ENCODE results near the gene TRAFD1.
"Not testable (repeated sequence)": the region's sequence is repeated elsewhere in the genome, so short reads cannot be mapped to it uniquely, and the experiment has no call there.

TRAFD1 gene

GRCh38 chr12:112115259-112116045 lies 9.9 kb upstream of the TRAFD1 start:
- no peak for DNase-seq

GRCh38 chr12:112116232-112117060 lies 8.9 kb upstream of the TRAFD1 start:
- peak; percentile 57 for DNase-seq

- DNase-seq, result no peak
These were observed 7.7 kb upstream of the TRAFD1 start for GRCh38 chr12:112117685-112118084.

- DNase-seq, result peak; percentile 78
These were observed 3.4 kb upstream of the TRAFD1 start for GRCh38 chr12:112121780-112122565.

GRCh38 chr12:112122823-112123690 lies 2.3 kb upstream of the TRAFD1 start:
- peak; percentile 33 for DNase-seq

DNA sequence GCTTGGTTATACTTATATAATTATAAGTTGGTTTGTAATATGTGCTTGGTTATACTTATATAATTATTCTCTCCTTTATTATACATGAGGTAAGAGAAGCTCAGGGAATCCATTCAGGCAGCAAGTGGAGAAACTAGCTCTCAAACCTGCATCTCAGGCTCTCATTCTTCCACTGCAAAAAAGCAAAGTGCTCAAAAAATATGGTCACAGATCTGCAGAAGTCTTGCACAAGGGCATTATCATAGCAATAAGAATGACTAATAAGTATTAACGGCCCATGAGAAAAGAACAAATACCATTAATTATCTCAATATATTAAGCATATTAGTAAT lies 476 bp upstream of the TRAFD1 start:
- DNase-seq, result no peak

DNA sequence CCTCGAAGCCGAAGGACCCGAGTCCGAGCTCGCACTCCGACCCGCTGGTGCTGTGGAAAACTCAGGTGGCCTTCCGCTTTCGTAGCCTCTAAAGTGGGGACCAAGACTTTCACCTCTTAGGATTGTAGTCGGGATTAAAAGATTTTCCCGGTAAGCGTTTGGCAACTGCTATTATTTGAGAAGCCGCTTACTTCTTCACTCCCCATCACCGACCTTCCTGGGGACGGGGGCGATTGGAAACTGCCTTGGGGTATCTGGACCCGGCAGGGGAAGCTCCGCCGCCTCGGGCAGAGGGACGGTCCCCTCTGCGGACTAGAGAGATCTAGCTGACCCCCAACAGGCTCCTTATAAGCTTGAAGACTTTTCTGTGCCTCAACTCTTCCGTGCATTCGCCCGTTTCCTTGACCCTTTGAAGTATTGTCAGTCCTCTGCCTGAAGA lies 659 bp downstream of the TRAFD1 start:
- no peak for DNase-seq

GRCh38 chr12:112126911-112127310 lies 1.6 kb downstream of the TRAFD1 start:
- no peak for DNase-seq

DNA sequence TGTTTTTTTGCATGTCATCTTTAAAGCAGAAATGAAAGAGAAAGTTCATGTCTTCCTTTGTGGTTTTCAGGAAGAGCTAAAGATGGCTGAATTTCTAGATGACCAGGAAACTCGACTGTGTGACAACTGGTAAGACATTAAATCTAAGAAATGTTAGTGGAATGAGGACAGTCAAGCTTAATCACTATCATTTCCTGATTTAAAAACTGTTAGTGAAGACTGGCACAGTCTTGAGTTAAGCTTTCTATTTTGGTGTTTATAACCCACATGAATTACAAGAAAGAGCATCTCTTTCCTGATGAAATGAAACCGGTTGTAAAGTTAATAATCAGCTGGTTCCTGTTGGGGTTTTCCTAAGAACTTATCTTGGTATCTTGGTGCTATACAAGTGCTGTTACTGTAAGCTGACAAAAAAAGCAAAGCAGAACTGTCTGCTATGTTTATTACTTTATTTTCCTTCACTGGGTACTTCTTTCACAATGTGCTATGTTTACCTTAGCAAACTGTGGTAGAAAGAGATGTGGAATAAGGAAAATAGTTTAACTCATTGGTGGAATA lies 5.2 kb downstream of the TRAFD1 start:
- no peak for DNase-seq

GRCh38 chr12:112131686-112132085 lies 6.3 kb downstream of the TRAFD1 start:
- no peak for DNase-seq

GRCh38 chr12:112133418-112133817 lies 8.1 kb downstream of the TRAFD1 start:
- no peak for DNase-seq

GRCh38 chr12:112134731-112135130 lies 9.4 kb downstream of the TRAFD1 start:
- no peak for DNase-seq

DNA sequence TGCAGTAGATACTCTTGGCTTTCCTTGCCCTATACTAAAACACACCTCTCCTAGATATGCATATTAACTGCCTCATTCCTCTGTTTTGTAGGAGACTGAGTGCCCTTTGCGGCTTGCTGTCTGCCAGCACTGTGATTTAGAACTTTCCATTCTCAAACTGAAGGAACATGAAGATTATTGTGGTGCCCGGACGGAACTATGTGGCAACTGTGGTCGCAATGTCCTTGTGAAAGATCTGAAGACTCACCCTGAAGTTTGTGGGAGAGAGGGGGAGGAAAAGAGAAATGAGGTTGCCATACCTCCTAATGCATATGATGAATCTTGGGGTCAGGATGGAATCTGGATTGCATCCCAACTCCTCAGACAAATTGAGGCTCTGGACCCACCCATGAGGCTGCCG lies 15.4 kb downstream of the TRAFD1 start:
- DNase-seq, result no peak

GRCh38 chr12:112146123-112146522 lies 20.8 kb downstream of the TRAFD1 start:
- DNase-seq, result no peak

GRCh38 chr12:112148031-112148513 lies 22.7 kb downstream of the TRAFD1 start:
- no peak for DNase-seq

DNA sequence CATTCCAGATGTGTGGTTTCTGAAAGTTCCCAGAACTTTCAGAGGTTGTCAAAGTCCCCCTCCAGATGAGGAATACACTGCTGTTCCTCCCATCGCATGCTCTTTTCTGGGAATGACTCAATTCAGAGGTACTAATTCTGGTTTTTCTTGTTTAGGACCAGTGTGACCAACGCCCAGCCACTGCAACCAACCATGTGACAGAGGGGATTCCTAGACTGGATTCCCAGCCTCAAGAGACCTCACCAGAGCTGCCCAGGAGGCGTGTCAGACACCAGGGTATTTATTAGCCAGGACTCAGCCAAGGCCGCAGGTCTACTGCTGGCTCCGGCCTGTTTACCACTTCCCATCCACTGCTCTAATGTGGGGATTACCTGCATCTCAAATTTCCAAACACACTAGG lies 24.2 kb downstream of the TRAFD1 start:
- DNase-seq, result no peak

DNA sequence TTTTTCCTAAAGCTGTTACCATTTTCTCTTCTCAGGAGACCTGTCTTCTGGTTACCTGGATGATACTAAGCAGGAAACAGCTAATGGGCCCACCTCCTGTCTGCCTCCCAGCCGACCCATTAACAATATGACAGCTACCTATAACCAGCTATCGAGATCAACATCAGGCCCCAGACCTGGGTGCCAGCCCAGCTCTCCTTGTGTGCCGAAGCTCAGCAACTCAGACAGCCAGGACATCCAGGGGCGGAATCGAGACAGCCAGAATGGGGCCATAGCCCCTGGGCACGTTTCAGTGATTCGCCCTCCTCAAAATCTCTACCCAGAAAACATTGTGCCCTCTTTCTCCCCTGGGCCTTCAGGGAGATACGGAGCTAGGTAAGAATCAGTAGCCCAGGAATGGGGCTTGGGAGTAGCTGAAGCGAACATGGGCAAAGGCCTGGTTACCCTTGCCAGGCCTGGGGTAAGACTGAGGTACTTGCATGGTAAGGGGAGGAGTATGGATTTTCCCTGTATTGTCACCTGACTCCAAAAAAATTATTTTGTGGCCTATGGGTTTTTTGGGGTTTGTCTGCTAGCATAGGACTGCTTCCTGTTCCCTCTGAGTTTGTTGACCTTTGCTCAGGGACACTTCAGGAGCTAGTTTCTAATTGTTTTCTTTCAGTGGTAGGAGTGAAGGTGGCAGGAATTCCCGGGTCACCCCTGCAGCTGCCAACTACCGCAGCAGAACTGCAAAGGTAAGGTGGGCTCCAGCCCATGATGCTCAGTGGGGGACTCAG lies 26.6 kb downstream of the TRAFD1 start:
- DNase-seq, result no peak

DNA sequence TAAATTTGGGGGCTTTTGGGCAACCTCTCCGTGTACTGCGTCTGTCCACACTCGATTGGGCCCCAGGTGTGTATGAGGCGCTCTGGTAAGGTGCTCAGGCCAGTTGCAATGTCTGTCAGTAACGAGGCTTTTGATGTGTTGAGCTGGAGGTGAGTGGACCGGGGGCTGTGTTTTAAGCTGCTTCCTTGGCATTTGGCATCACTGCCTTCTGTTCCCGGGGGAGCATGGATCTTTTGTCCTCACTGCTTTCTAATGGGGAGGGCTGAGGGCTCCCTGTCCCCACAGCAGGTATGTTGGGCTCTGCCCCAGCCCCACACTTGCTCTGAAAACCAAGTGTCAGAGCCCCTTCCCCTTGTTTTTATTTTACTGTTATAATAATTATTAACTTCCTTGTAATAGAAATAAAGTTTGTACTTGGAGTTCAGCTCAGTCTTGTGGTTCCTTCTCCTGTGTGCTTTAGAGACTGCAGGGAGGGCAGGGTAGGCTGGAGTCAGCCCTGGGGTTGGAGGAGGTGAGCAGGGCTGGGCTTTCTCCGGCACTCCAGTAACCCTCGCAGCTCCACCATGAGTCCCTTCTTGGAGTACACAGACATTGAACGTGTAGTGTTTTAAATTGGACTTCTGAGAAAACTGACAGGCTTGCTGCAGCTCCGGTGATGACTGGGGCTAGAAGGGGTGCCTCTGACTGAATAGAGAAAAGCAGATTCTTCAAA lies 28.0 kb downstream of the TRAFD1 start:
- no peak for DNase-seq

DNA sequence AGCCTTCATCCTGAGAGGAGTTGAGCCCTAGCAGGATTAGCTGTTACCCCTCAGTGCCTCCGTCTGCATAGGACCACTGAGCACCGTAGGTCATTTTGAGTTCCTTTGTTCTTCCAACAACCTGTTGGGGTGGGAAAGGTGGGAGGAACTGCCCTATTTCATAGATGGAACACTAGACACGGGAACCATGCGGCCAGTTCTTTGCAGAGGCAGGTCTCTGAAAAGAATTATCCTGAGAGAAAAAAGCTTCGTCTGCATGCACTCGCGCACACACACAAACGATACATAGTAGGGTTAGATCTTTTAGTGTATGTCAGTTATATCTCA lies 28.5 kb downstream of the TRAFD1 start:
- DNase-seq, result no peak

- DNase-seq, result not testable (repeated sequence)
These were observed 33.2 kb downstream of the TRAFD1 start for GRCh38 chr12:112158461-112159145.
